Lung microvascular endothelial cell (primary cell): Measurements from ENCODE around the gene LMBR1L. TPM values are rescaled to one million over a fixed set of nuclear protein-coding genes. Genes with fewer than 3 reads are reported as not detected.

ENCODE experiments used
- DNase-seq, 2 donors: peaks; one replicate each; pipeline versions ENCODE4 v3.0.0 to v3.0.0-alpha.2; 2010; ENCODE audit warnings: low read depth in 2 of 2
- total RNA-seq: library from RNA; depleted of rRNA; stranded (reverse); fragments of >200 nt; gene quantifications from 2 replicates; pipeline ENCODE4 v1.2.1, GENCODE V29; 2014

The LMBR1L gene
- total RNA-seq, 1 donor from 2014 or later: 76.4 TPM

GRCh38 chr12:49121047-49121696, 10.5 kb upstream of the LMBR1L start:
- peak; percentile 82 to 86 for DNase-seq

- DNase-seq: no peak
Measured at GRCh38 chr12:49111206-49111605, 559 bp upstream of the LMBR1L start.

- peak; percentile 49 to 75 for DNase-seq
Measured at GRCh38 chr12:49109641-49110463, 795 bp downstream of the LMBR1L start.

- DNase-seq: peak in 1 of 2 donors; percentile 43
Measured at GRCh38 chr12:49108958-49109404, 1.7 kb downstream of the LMBR1L start.

GRCh38 chr12:49105504-49106084, 5.1 kb downstream of the LMBR1L start:
- DNase-seq: peak; percentile 82 to 92

GRCh38 chr12:49104822-49105221, 5.8 kb downstream of the LMBR1L start:
- no peak for DNase-seq

GRCh38 chr12:49100380-49100779, 10.3 kb downstream of the LMBR1L start:
- no peak for DNase-seq

GRCh38 chr12:49098703-49099102, 11.9 kb downstream of the LMBR1L start:
- no peak for DNase-seq

GRCh38 chr12:49098035-49098451, 12.6 kb downstream of the LMBR1L start:
- peak; percentile 65 to 67 for DNase-seq

GRCh38 chr12:49097381-49097780, 13.3 kb downstream of the LMBR1L start:
- no peak for DNase-seq

- DNase-seq: no peak
Measured at GRCh38 chr12:49094975-49095365, 15.7 kb downstream of the LMBR1L start.

GRCh38 chr12:49094160-49094974, 16.3 kb downstream of the LMBR1L start, which contains the start of gene DHH:
Gene DHH (minus strand): TSS chr12:49094801. CDS start chr12:49094512, 289 bp downstream.
- peak in 1 of 2 donors; percentile 34 for DNase-seq

- DNase-seq: peak; percentile 37 to 39
Measured at GRCh38 chr12:49093792-49094159, 16.9 kb downstream of the LMBR1L start.

GRCh38 chr12:49092816-49093406, 17.7 kb downstream of the LMBR1L start:
- DNase-seq: peak in 1 of 2 donors; percentile 37

GRCh38 chr12:49092086-49092815, 18.4 kb downstream of the LMBR1L start:
- DNase-seq: peak in 1 of 2 donors; percentile 63

GRCh38 chr12:49091836-49092085, 18.9 kb downstream of the LMBR1L start:
- DNase-seq: peak in 1 of 2 donors; percentile 36

GRCh38 chr12:49091056-49091835, 19.4 kb downstream of the LMBR1L start:
- DNase-seq: no peak

- peak; percentile 59 for DNase-seq
Measured at GRCh38 chr12:49089821-49090773, 20.6 kb downstream of the LMBR1L start.

- no peak for DNase-seq
Measured at GRCh38 chr12:49088932-49089330, 21.7 kb downstream of the LMBR1L start.
